ENCODE data around the gene UGT1A10. TPM values are rescaled to one million over a fixed set of nuclear protein-coding genes. Genes with fewer than 3 reads are reported as not detected.

UGT1A10 gene
- total and polyA plus RNA-seq, 10 of the 15 experiments (the other 5 are each of a cell fraction or from before 2014, with no cell fraction given) = not detected

GRCh38 chr2:233600386-233600785 lies 35.9 kb upstream of the UGT1A10 start:
- H3K9me3 ChIP-seq (replicated peaks; ENCODE audit: control insufficient read depth, insufficient read depth, low read length) = peaks cover 2% of the 10 kb centered on the region; the same call in 1 of the 3 replicates
- no peak for ATAC-seq
- POLR2A ChIA-PET = no interaction called here
- in situ Hi-C loops (cut with MboI) = no loop called here
- no peak overlapping the region for H3K9ac ChIP-seq (ENCODE audit: control insufficient read depth, insufficient read depth, low read length)
- TF ChIP-seq KLF5 (IDR thresholded peaks at IDR 0.05; ENCODE audit: partially characterized antibody) = no peak
- TF ChIP-seq CREM (IDR thresholded peaks at IDR 0.05; ENCODE audit: low read depth) = no peak
- TF ChIP-seq ZNF24 (IDR thresholded peaks at IDR 0.05) = no peak
- TF ChIP-seq RELB (IDR thresholded peaks at IDR 0.05; ENCODE audit: low read depth) = no peak
- TF ChIP-seq CUX1 (IDR thresholded peaks at IDR 0.05; ENCODE audit: insufficient replicate concordance, low read depth, low read length) = no peak
- no peak for TF ChIP-seq GATAD2B (conservative IDR thresholded peaks at IDR 0.05; ENCODE audit: low read depth)
- no peak for TF ChIP-seq BMI1 (IDR thresholded peaks at IDR 0.05; ENCODE audit: borderline replicate concordance)
- TF ChIP-seq RAD21 (IDR thresholded peaks at IDR 0.05; ENCODE audit: insufficient read depth, low read depth, low read length) = no peak
- TF ChIP-seq BCL11A (IDR thresholded peaks at IDR 0.05; ENCODE audit: low read depth, low read length) = no peak
- TF ChIP-seq CREB1 (IDR thresholded peaks at IDR 0.05; ENCODE audit: low read depth) = no peak
- TF ChIP-seq ELK1 (IDR thresholded peaks at IDR 0.05; ENCODE audit: low read depth, low read length) = no peak
- TF ChIP-seq RBBP5 (conservative IDR thresholded peaks at IDR 0.05) = no peak
- no peak for TF ChIP-seq MEF2A (IDR thresholded peaks at IDR 0.05; ENCODE audit: insufficient read depth, low read depth, low read length)
- TF ChIP-seq RELA (IDR thresholded peaks at IDR 0.05; ENCODE audit: borderline replicate concordance, partially characterized antibody) = no peak
- RAD21 ChIA-PET (ENCODE audit: unreplicated experiment) = no interaction called here
- no peaks in the 10 kb centered on the region for H4K20me1 ChIP-seq (ENCODE audit: control insufficient read depth, insufficient read depth)
- SMC1A ChIA-PET (ENCODE audit: uncharacterized antibody, unreplicated experiment) = no interaction called here
- no peak for DNase-seq (ENCODE audit: low read depth, low spot score)
- H3K36me3 ChIP-seq (ENCODE audit: control insufficient read depth in 2 of 2, insufficient read depth in 2 of 2, low read length in 1 of 2) = no peaks in the 10 kb centered on the region
- BruUV-seq (replicated peaks) = no TSS peak
- 12% methylated on average over 2 of the region's 2 CpGs for WGBS (ENCODE audit: insufficient coverage, insufficient replicate concordance, low lambda C conversion rate, missing lambda C conversion rate)
- H3K27ac ChIP-seq (ENCODE audit: control insufficient read depth, insufficient read depth) = no peak overlapping the region
- intact Hi-C loops (cut with micrococcal nuclease; ENCODE audit: unreplicated experiment) = no loop called here
- no peaks in the 10 kb centered on the region for H3K4me1 ChIP-seq (ENCODE audit: control insufficient read depth, insufficient read depth, low read length)
- H2AFZ ChIP-seq (ENCODE audit: control insufficient read depth, low read depth, low read length) = no peak overlapping the region
- no peaks in the 10 kb centered on the region for H3K79me2 ChIP-seq (ENCODE audit: control insufficient read depth, insufficient read depth, low read length)
- no peaks in the 10 kb centered on the region; a peak in 1 of 4 replicates for H3K27me3 ChIP-seq (replicated peaks in 1 of 2; ENCODE audit: control insufficient read depth in 2 of 2, insufficient read depth in 2 of 2, low read length in 1 of 2)
- FAIRE-seq = no peak
- CTCF ChIA-PET = no interaction called here
- H3K4me2 ChIP-seq (ENCODE audit: control insufficient read depth, insufficient read depth) = no peak overlapping the region
- H3K4me3 ChIP-seq = no peak overlapping the region

Data from GM12878 (cell line).